OCI-LY3 (cell line): ENCODE results near the gene LGALS4.
"Not testable (repeated sequence)": the region's sequence is repeated elsewhere in the genome, so short reads cannot be mapped to it uniquely, and the experiment has no call there.

Experiments used
- CTCF ChIP-seq: fragments of 200-600, 300-600 bp; sonication (generic); IDR thresholded peaks from 2 replicates; pipeline ENCODE4 v1.5.1; 2014; ENCODE audit warnings: antibody characterized with exemption, low read length, low read depth
- EZH2phosphoT487 ChIP-seq: fragments of 200-600 bp; shearing (Covaris generic); IDR thresholded peaks from 2 replicates; pipeline ENCODE4 v1.6.1; 2018; ENCODE audit warnings: antibody characterized with exemption, mixed run types, low read depth

GRCh38 chr19:38770228-38770948 is 42.4 kb downstream of the LGALS4 start:
- not testable (repeated sequence) for TF ChIP-seq CTCF, EZH2phosphoT487
